T-cell (primary cell): ENCODE measurements around the gene KAT5. TPM values are rescaled to one million over a fixed set of nuclear protein-coding genes. Genes with fewer than 3 reads are reported as not detected.
"Not testable (repeated sequence)": the region's sequence is repeated elsewhere in the genome, so short reads cannot be mapped to it uniquely, and the experiment has no call there.

Experiments
- ATAC-seq, 4 experiments: fragments of 200-7000 bp in 3 of 4; fragments of 150-1000 bp in 1 of 4; cut with Tn5 transposase; replicated peaks in 1 of 4; 1 replicate in 3 of 4; 2 replicates in 1 of 4; pipeline ENCODE4 v1.10.0; 2021; ENCODE audit warnings: moderate library complexity in 3 of 4, mild to moderate bottlenecking in 2 of 4, moderate number of reproducible peaks in 1 of 4
- CTCF ChIA-PET, 2 donors: fragments of 300-600 bp; sonication (Branson Sonifier 250); formaldehyde crosslinking; loops; one replicate each; lab custom pipeline; 2022; ENCODE audit warnings: antibody characterized with exemption in 2 of 2; lab: Charles Lee
- POLR2A ChIA-PET, 2 donors: fragments of 300-600 bp; sonication (Branson Sonifier 250); formaldehyde crosslinking; loops; one replicate each; lab custom pipeline; 2022; ENCODE audit warnings: antibody characterized with exemption in 2 of 2; lab: Charles Lee
- DNase-seq, 35 experiments: peaks; one replicate each; pipeline versions ENCODE4 v3.0.0 to v3.0.0-alpha.2; 2013 to 2023
- H3K27ac ChIP-seq: one replicate; pipeline ENCODE4 v1.5.1; 2013; ENCODE audit warnings: low read length
- H3K27me3 ChIP-seq, 2 experiments: replicated peaks in 1 of 2; 1 replicate in 1 of 2; 2 replicates in 1 of 2; pipeline versions ENCODE4 v1.6.1 to v1.7.0; 2013; ENCODE audit warnings: low read length in 1 of 2, mixed read lengths in 1 of 2; ENCODE audit not compliant: control insufficient read depth in 2 of 2, insufficient read depth in 2 of 2; ENCODE audit errors: extremely low read depth in 1 of 2
- H3K36me3 ChIP-seq, 2 donors: 1 replicate in 1 of 2; 2 replicates in 1 of 2; pipeline versions ENCODE4 v1.6.1 to v1.7.0; 2013; ENCODE audit warnings: low read length in 1 of 2; ENCODE audit not compliant: control insufficient read depth in 2 of 2, insufficient read depth in 1 of 2; ENCODE audit errors: extremely low read depth in 1 of 2
- H3K4me1 ChIP-seq, 2 experiments: 1 replicate in 1 of 2; 2 replicates in 1 of 2; pipeline versions ENCODE4 v1.6.1 to v1.7.0; 2013; ENCODE audit warnings: low read length in 2 of 2, mixed read lengths in 1 of 2; ENCODE audit not compliant: insufficient read depth in 2 of 2, control insufficient read depth in 1 of 2; ENCODE audit errors: extremely low read depth in 1 of 2
- H3K4me3 ChIP-seq, 2 donors: 1 replicate in 1 of 2; 2 replicates in 1 of 2; pipeline versions ENCODE4 v1.5.1 to v1.7.0; 2013; ENCODE audit warnings: mild to moderate bottlenecking in 2 of 2, low read length in 1 of 2, moderate library complexity in 1 of 2; ENCODE audit not compliant: control insufficient read depth in 1 of 2; ENCODE audit errors: extremely low read depth in 1 of 2
- H3K9me3 ChIP-seq: 2 replicates; pipeline ENCODE4 v1.7.0; 2013
- H3K27ac Mint-ChIP-seq, 2 donors: one replicate each; pipeline ENCODE4 v1.8.0; 2020 to 2021; ENCODE audit warnings: mild to moderate bottlenecking in 2 of 2, mixed read lengths in 2 of 2
- H3K27me3 Mint-ChIP-seq, 2 donors: one replicate each; pipeline ENCODE4 v1.8.0; 2021 to 2022; ENCODE audit warnings: mixed read lengths in 2 of 2
- H3K36me3 Mint-ChIP-seq: one replicate; pipeline ENCODE4 v1.8.0; 2021; ENCODE audit warnings: mixed read lengths
- H3K4me1 Mint-ChIP-seq, 3 donors: one replicate each; pipeline ENCODE4 v1.8.0; 2020 to 2022; ENCODE audit warnings: mixed read lengths in 3 of 3, mild to moderate bottlenecking in 1 of 3
- H3K4me3 Mint-ChIP-seq, 3 donors: one replicate each; pipeline ENCODE4 v1.8.0; 2020 to 2022; ENCODE audit warnings: mild to moderate bottlenecking in 3 of 3, mixed read lengths in 3 of 3, moderate library complexity in 3 of 3
- H3K9me3 Mint-ChIP-seq, 3 donors: one replicate each; pipeline ENCODE4 v1.8.0; 2020 to 2022; ENCODE audit warnings: mixed read lengths in 3 of 3
- WGBS: methylation state at CpG from one replicate; pipeline ENCODE4 v1.1.5; 2013; ENCODE audit warnings: missing lambda C conversion rate; ENCODE audit not compliant: insufficient coverage; 5-methylcytosine and 5-hydroxymethylcytosine counted together
- total RNA-seq, 35 experiments: library from RNA in 6 of 35; stranded (reverse) in 6 of 35; fragments of 120-200 nt in 1 of 35; gene quantifications; one replicate each; pipeline versions ENCODE4 v1.2.1 to v1.2.4 and lab custom pipeline; 2013 to 2026

The KAT5 gene
- total RNA-seq, 5 donors from 2014 or later (not counting 1 experiment from before 2014, with no cell fraction given) = 99.9 to 111 (median 104) TPM

GRCh38 chr11:65680192-65680743 lies 31.8 kb upstream of the KAT5 start:
- Mint-ChIP-seq H3K9me3 (no peaks in the 10 kb centered on the region), H3K27me3 (peaks cover 0 to 1% of the 10 kb centered on the region in 2 donors), H3K4me3 (no peak overlapping the region), H3K27ac (no peak overlapping the region), H3K36me3 (no peaks in the 10 kb centered on the region), H3K4me1 (no peaks in the 10 kb centered on the region)
- no peaks in the 10 kb centered on the region for H3K27me3 ChIP-seq
- H3K36me3 ChIP-seq = no peaks in the 10 kb centered on the region
- ChIA-PET CTCF (interaction anchor here in 1 of 2 donors (0.7 kb wide), 1 partner anchor 353 kb away, joined by 3 read pairs; no protein-coding TSS in a partner anchor), POLR2A (no interaction called here)
- H3K4me1 ChIP-seq = no peaks in the 10 kb centered on the region
- ATAC-seq (no peak), DNase-seq (no peak)
- H3K9me3 ChIP-seq = no peaks in the 10 kb centered on the region
- no peak overlapping the region for H3K27ac ChIP-seq
- 75% methylated on average over 3 of the region's 5 CpGs for WGBS
- no peak overlapping the region for H3K4me3 ChIP-seq

GRCh38 chr11:65683480-65683879 lies 28.6 kb upstream of the KAT5 start:
- H3K4me1 ChIP-seq, POLR2A ChIA-PET, H3K36me3 Mint-ChIP-seq, H3K4me1 Mint-ChIP-seq, H3K27me3 Mint-ChIP-seq, H3K27ac ChIP-seq, H3K9me3 Mint-ChIP-seq, DNase-seq, H3K4me3 ChIP-seq, ATAC-seq, H3K9me3 ChIP-seq, CTCF ChIA-PET, H3K27ac Mint-ChIP-seq, H3K36me3 ChIP-seq, H3K4me3 Mint-ChIP-seq, H3K27me3 ChIP-seq: not testable (repeated sequence)
- WGBS = 43% methylated on average over 1 of the region's 6 CpGs

- no peak overlapping the region for H3K4me3 ChIP-seq
- Mint-ChIP-seq H3K9me3 (no peaks in the 10 kb centered on the region), H3K36me3 (no peaks in the 10 kb centered on the region), H3K4me1 (no peaks in the 10 kb centered on the region), H3K27ac (no peak overlapping the region), H3K4me3 (no peak overlapping the region), H3K27me3 (peaks cover 0 to 1% of the 10 kb centered on the region in 2 donors)
- no peak for ATAC-seq
- WGBS = 80% methylated on average over 2 of the region's 8 CpGs
- no peaks in the 10 kb centered on the region for H3K27me3 ChIP-seq
- no peaks in the 10 kb centered on the region for H3K9me3 ChIP-seq
- ChIA-PET POLR2A (no interaction called here), CTCF (interaction anchor here in 1 of 2 donors (0.6 kb wide), 1 partner anchor 16 kb away, joined by 3 read pairs; no protein-coding TSS in a partner anchor)
- DNase-seq = no peak
- no peaks in the 10 kb centered on the region for H3K4me1 ChIP-seq
- H3K36me3 ChIP-seq = no peaks in the 10 kb centered on the region
- H3K27ac ChIP-seq = no peak overlapping the region
These were observed 26.1 kb upstream of the KAT5 start for GRCh38 chr11:65685981-65686380.

- H3K9me3 Mint-ChIP-seq, H3K27ac Mint-ChIP-seq, H3K27ac ChIP-seq, H3K9me3 ChIP-seq, H3K36me3 Mint-ChIP-seq, H3K27me3 Mint-ChIP-seq, H3K4me1 ChIP-seq, H3K4me1 Mint-ChIP-seq, ATAC-seq, H3K4me3 Mint-ChIP-seq, H3K4me3 ChIP-seq, CTCF ChIA-PET, H3K36me3 ChIP-seq, DNase-seq, H3K27me3 ChIP-seq: not testable (repeated sequence)
- POLR2A ChIA-PET = interaction anchor here in 1 of 2 donors (0.6 kb wide), 1 partner anchor 424 kb away, joined by 4 read pairs; no protein-coding TSS in a partner anchor
- 100% methylated on average over 3 of the region's 8 CpGs for WGBS
These were observed 20.2 kb upstream of the KAT5 start for GRCh38 chr11:65691847-65692246.

- no peaks in the 10 kb centered on the region for H3K36me3 Mint-ChIP-seq
- ATAC-seq = no peak
- 69% methylated on average over 6 of the region's 11 CpGs for WGBS
- POLR2A ChIA-PET = interaction anchor here in 1 of 2 donors (0.6 kb wide), 1 partner anchor 423 kb away, joined by 4 read pairs; no protein-coding TSS in a partner anchor
- Histone ChIP-seq H3K4me1 (no peaks in the 10 kb centered on the region), H3K27me3 (no peaks in the 10 kb centered on the region), H3K36me3 (no peaks in the 10 kb centered on the region), H3K27ac (no peak overlapping the region), H3K4me3 (no peak overlapping the region), H3K9me3 (no peaks in the 10 kb centered on the region)
- no peak overlapping the region for H3K4me3 Mint-ChIP-seq
- no peaks in the 10 kb centered on the region for H3K27me3 Mint-ChIP-seq
- no peak for DNase-seq
- H3K27ac Mint-ChIP-seq = no peak overlapping the region
- no peaks in the 10 kb centered on the region for H3K9me3 Mint-ChIP-seq
- H3K4me1 Mint-ChIP-seq = no peaks in the 10 kb centered on the region
- CTCF ChIA-PET = no interaction called here
These were observed 19.7 kb upstream of the KAT5 start for GRCh38 chr11:65692367-65692766.

- ChIA-PET POLR2A (no interaction called here), CTCF (no interaction called here)
- Histone ChIP-seq H3K4me1 (no peaks in the 10 kb centered on the region), H3K9me3 (no peaks in the 10 kb centered on the region), H3K27ac (no peak overlapping the region), H3K36me3 (no peaks in the 10 kb centered on the region), H3K4me3 (no peak overlapping the region), H3K27me3 (no peaks in the 10 kb centered on the region)
- no peaks in the 10 kb centered on the region for H3K4me1 Mint-ChIP-seq
- H3K9me3 Mint-ChIP-seq = no peaks in the 10 kb centered on the region
- no peak for DNase-seq
- WGBS = 87% methylated on average over 8 of the region's 12 CpGs
- H3K36me3 Mint-ChIP-seq = no peaks in the 10 kb centered on the region
- H3K27ac Mint-ChIP-seq = no peak overlapping the region
- H3K27me3 Mint-ChIP-seq = peaks cover 3% of the 10 kb centered on the region in 2 donors
- no peak overlapping the region for H3K4me3 Mint-ChIP-seq
- no peak for ATAC-seq
These were observed 16.4 kb upstream of the KAT5 start for GRCh38 chr11:65695459-65696241.
